SU-DHL-6 (cell line): ENCODE measurements around the gene HDGF.

Experiments
- H2AFZ ChIP-seq: fragments of 200-600 bp; sonication (generic); 2 replicates; pipeline ENCODE4 v1.6.1; 2014; ENCODE audit warnings: low read depth, mild to moderate bottlenecking, moderate library complexity, mixed read lengths, antibody characterized with exemption, low read length; ENCODE audit not compliant: severe bottlenecking
- H3F3A ChIP-seq: fragments of 200-600 bp; shearing (Covaris generic); 2 replicates; pipeline ENCODE4 v1.6.0; 2016; ENCODE audit warnings: antibody characterized with exemption, mild to moderate bottlenecking; ENCODE audit not compliant: insufficient read depth
- H3K27ac ChIP-seq: fragments of 200-600 bp; sonication (generic); 2 replicates; pipeline ENCODE4 v1.5.1; 2016; ENCODE audit warnings: low read depth, mild to moderate bottlenecking, low read length, moderate library complexity, mixed read lengths
- H3K27me3 ChIP-seq: fragments of 200-600 bp; sonication (generic), shearing (Covaris generic); 2 replicates; pipeline ENCODE4 v1.6.0; 2014; ENCODE audit warnings: mild to moderate bottlenecking, low read length
- H3K36me3 ChIP-seq: fragments of 200-600 bp; sonication (generic); 2 replicates; pipeline ENCODE4 v1.6.1; 2014; ENCODE audit warnings: mild to moderate bottlenecking, low read length, mixed read lengths
- H3K4me2 ChIP-seq: fragments of 300-600, 200-600 bp; shearing (Covaris generic), sonication (generic); 2 replicates; pipeline ENCODE4 v1.6.0; 2014; ENCODE audit warnings: low read length, low read depth, mild to moderate bottlenecking; ENCODE audit not compliant: poor library complexity, severe bottlenecking
- H3K4me3 ChIP-seq: fragments of 200-600 bp; sonication (generic); 2 replicates; pipeline ENCODE4 v1.5.1; 2014; ENCODE audit warnings: antibody characterized with exemption, low read length, mild to moderate bottlenecking, mixed read lengths; ENCODE audit not compliant: insufficient read depth, poor library complexity, severe bottlenecking
- H3K79me2 ChIP-seq: fragments of 200-600 bp; sonication (generic); 2 replicates; pipeline ENCODE4 v1.6.1; 2014; ENCODE audit warnings: mild to moderate bottlenecking, low read length, moderate library complexity; ENCODE audit not compliant: insufficient read depth
- H3K9ac ChIP-seq: fragments of 200-600 bp; sonication (generic); 2 replicates; pipeline ENCODE4 v1.7.0; 2014; ENCODE audit warnings: mild to moderate bottlenecking, low read length
- H3K9me2 ChIP-seq: fragments of 200-600 bp; sonication (generic); replicated peaks from 2 replicates; pipeline ENCODE4 v1.6.1; 2014; ENCODE audit warnings: low read length; ENCODE audit not compliant: insufficient read depth
- H3K9me3 ChIP-seq: fragments of 200-600 bp; sonication (generic); 2 replicates; pipeline ENCODE4 v1.6.1; 2014; ENCODE audit warnings: low read length, mixed read lengths; ENCODE audit not compliant: insufficient read depth
- H4K20me1 ChIP-seq: fragments of 200-600 bp; sonication (generic); 2 replicates; pipeline ENCODE4 v1.6.1; 2014; ENCODE audit warnings: low read depth, mild to moderate bottlenecking, antibody characterized with exemption, low read length, moderate library complexity, mixed read lengths
- CTCF ChIP-seq: fragments of 200-600 bp; sonication (generic); IDR thresholded peaks from one replicate; pipeline ENCODE4 v1.5.1; 2017; ENCODE audit warnings: antibody characterized with exemption, mild to moderate bottlenecking, low read length, moderate library complexity; ENCODE audit not compliant: insufficient read depth, poor library complexity, severe bottlenecking
- EZH2phosphoT487 ChIP-seq: fragments of 200-600 bp; sonication (generic), shearing (Covaris generic); conservative IDR thresholded peaks from 2 replicates; pipeline ENCODE4 v1.6.1; 2018; ENCODE audit warnings: mild to moderate bottlenecking, antibody characterized with exemption, low read length, moderate library complexity, mixed read lengths

Gene HDGF

GRCh38 chr1:156772728-156773497 is 21.4 kb upstream of the HDGF start:
- Histone ChIP-seq H4K20me1 (peaks cover 8% of the 10 kb centered on the region; the same call in 1 of the 2 replicates), H3K9ac (no peak overlapping the region), H3K4me2 (no peak overlapping the region), H3K79me2 (peaks cover 96% of the 10 kb centered on the region), H3K27ac (no peak overlapping the region), H3K27me3 (no peaks in the 10 kb centered on the region), H3K9me2 (no peaks in the 10 kb centered on the region), H3F3A (0 out of 2 replicates have a peak, but pooled peaks cover 5% of the 10 kb centered on the region), H3K4me3 (no peak overlapping the region), H2AFZ (no peak overlapping the region), H3K9me3 (no peaks in the 10 kb centered on the region), H3K36me3 (peaks cover 6% of the 10 kb centered on the region; the same call in 1 of the 2 replicates)
- TF ChIP-seq CTCF (no peak), EZH2phosphoT487 (no peak)

GRCh38 chr1:156772222-156772621 is 20.7 kb upstream of the HDGF start:
- H3K27me3 ChIP-seq = no peaks in the 10 kb centered on the region
- H4K20me1 ChIP-seq = peaks cover 4% of the 10 kb centered on the region; the same call in 1 of the 2 replicates
- TF ChIP-seq EZH2phosphoT487 (no peak), CTCF (no peak)
- no peaks in the 10 kb centered on the region for H3K9me3 ChIP-seq
- peaks cover 6% of the 10 kb centered on the region; the same call in 1 of the 2 replicates for H3K36me3 ChIP-seq
- H3K4me2 ChIP-seq = no peak overlapping the region
- 0 out of 2 replicates have a peak, but pooled peaks cover 5% of the 10 kb centered on the region for H3F3A ChIP-seq
- H3K27ac ChIP-seq = no peak overlapping the region
- no peak overlapping the region for H3K4me3 ChIP-seq
- no peak overlapping the region for H3K9ac ChIP-seq
- H2AFZ ChIP-seq = no peak overlapping the region
- H3K9me2 ChIP-seq = no peaks in the 10 kb centered on the region
- peaks cover 94% of the 10 kb centered on the region for H3K79me2 ChIP-seq

GRCh38 chr1:156768610-156769295 is 17.3 kb upstream of the HDGF start:
- H3K9ac ChIP-seq = peak overlapping the region; percentile 93
- H3K9me3 ChIP-seq = no peaks in the 10 kb centered on the region
- TF ChIP-seq EZH2phosphoT487 (no peak), CTCF (no peak)
- H3K9me2 ChIP-seq = no peaks in the 10 kb centered on the region
- peaks cover 62% of the 10 kb centered on the region for H3K79me2 ChIP-seq
- no peaks in the 10 kb centered on the region for H3K27me3 ChIP-seq
- peaks cover 4% of the 10 kb centered on the region; the same call in 1 of the 2 replicates for H4K20me1 ChIP-seq
- peaks cover 6% of the 10 kb centered on the region; the same call in 1 of the 2 replicates for H3K36me3 ChIP-seq
- no peaks in the 10 kb centered on the region for H3F3A ChIP-seq
- peak overlapping the region; percentile 79 for H3K27ac ChIP-seq
- H3K4me3 ChIP-seq = peak overlapping the region; percentile 90
- H2AFZ ChIP-seq = no peak overlapping the region
- H3K4me2 ChIP-seq = peak overlapping the region; percentile 83
